Uterus (tissue), 4 donors: ENCODE data around the gene TMEM87B. TPM values are rescaled to one million over a fixed set of nuclear protein-coding genes. Genes with fewer than 3 reads are reported as not detected.

ENCODE experiments used
- DNase-seq, 2 donors: peaks; one replicate each; pipeline ENCODE4 v3.0.0-alpha.2; 2019 to 2020
- H3K27ac ChIP-seq, 2 donors: fragments of 200-600 bp; sonication (generic); 1 replicate in 1 of 2; 2 replicates in 1 of 2; pipeline ENCODE4 v1.5.1; 2016 to 2018
- H3K27me3 ChIP-seq, 2 donors: fragments of 200-600 bp; sonication (generic); one replicate each; pipeline ENCODE4 v1.5.1; 2018 to 2019; ENCODE audit warnings: control low read depth in 1 of 2
- H3K36me3 ChIP-seq, 2 donors: fragments of 200-600 bp; sonication (generic); one replicate each; pipeline ENCODE4 v1.5.1; 2019; ENCODE audit warnings: control low read depth in 1 of 2
- H3K4me1 ChIP-seq, 2 donors: fragments of 200-600 bp; sonication (generic); one replicate each; pipeline ENCODE4 v1.5.1; 2018 to 2019; ENCODE audit warnings: control low read depth in 1 of 2
- H3K4me3 ChIP-seq, 2 donors: fragments of 200-600 bp; sonication (generic); 1 replicate in 1 of 2; 2 replicates in 1 of 2; pipeline ENCODE4 v1.5.1; 2018 to 2019; ENCODE audit warnings: mild to moderate bottlenecking in 1 of 2
- H3K9me3 ChIP-seq, 2 donors: fragments of 200-600 bp; sonication (generic); one replicate each; pipeline ENCODE4 v1.5.1; 2019; ENCODE audit warnings: control low read depth in 1 of 2
- POLR2A ChIP-seq, 2 donors: fragments of 450-650 bp; IDR thresholded peaks; one replicate each; pipeline ENCODE4 v1.6.1; 2016; ENCODE audit warnings: antibody characterized with exemption in 2 of 2, mild to moderate bottlenecking in 1 of 2, moderate library complexity in 1 of 2
- intact Hi-C: fragments of 100-400 bp; cut with DNase I; formaldehyde crosslinking; loops from one replicate; pipeline ENCODE4 v1.15.1; 2023; ENCODE audit warnings: low total_unique reads
- total RNA-seq, 4 donors: library from RNA; depleted of rRNA in 3 of 4; stranded (reverse); fragments of >200 nt in 3 of 4; gene quantifications; one replicate each; pipeline versions ENCODE4 v1.1.0 to v1.2.4, GENCODE V29; 2014 to 2023
- TF ChIP-seq, protein P1 (sequence below), 4 experiments: fragments of 200-600 bp in 2 of 4; fragments of 450-650 bp in 2 of 4; sonication (generic) in 2 of 4; IDR thresholded peaks; one replicate each; pipeline ENCODE4 v1.5.1; 2016 to 2019; ENCODE audit warnings: antibody characterized with exemption in 4 of 4, mild to moderate bottlenecking in 2 of 4, moderate library complexity in 1 of 4
- donor health status: DM: yes; HTN: yes; CAD: no.

TMEM87B gene
- total RNA-seq, 4 donors from 2014 or later, result 6.7 to 51.6 (median 27.0) TPM

DNA sequence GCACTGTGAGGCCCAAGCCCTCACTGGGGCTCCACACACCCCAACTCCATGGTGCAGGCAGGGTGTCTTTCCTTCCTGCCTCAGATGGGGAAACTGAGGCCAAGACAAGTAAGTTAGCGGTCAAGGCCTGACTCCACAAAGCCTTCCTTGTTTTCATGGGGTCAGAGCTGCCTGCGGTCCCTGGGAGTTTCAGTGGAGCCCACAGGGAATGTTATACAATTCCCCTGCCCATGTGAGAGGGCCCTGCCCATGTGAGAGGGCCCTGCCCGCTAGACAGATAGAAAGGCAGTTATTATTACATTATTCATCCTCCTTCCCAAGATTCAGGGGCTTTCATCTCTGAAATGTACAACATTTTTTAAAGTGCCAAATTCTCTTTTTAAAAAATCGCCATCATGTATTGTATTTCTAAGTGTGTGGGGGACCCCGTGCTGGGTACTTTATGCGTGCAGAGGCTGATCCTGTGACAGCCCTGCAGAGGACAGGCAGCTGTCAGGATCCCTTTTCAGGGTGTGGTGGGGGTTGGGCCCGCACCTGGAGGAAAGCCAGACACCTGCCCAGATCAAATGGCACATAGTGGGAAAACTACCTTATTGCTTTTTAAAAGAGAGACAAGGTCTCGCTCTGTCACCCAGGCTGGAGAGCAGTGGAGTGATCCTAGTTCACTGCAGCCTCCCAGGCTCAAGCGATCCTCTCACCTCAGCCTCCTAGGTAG lies 106.5 kb downstream of the TMEM87B start:
- Histone ChIP-seq H3K27me3 (no peaks in the 10 kb centered on the region), H3K9me3 (no peaks in the 10 kb centered on the region), H3K27ac (no peak overlapping the region), H3K36me3 (no peaks in the 10 kb centered on the region), H3K4me1 (no peaks in the 10 kb centered on the region), H3K4me3 (no peak overlapping the region)
- no peak for DNase-seq
- intact Hi-C loops, result no loop called here
- TF ChIP-seq, protein P1, sequence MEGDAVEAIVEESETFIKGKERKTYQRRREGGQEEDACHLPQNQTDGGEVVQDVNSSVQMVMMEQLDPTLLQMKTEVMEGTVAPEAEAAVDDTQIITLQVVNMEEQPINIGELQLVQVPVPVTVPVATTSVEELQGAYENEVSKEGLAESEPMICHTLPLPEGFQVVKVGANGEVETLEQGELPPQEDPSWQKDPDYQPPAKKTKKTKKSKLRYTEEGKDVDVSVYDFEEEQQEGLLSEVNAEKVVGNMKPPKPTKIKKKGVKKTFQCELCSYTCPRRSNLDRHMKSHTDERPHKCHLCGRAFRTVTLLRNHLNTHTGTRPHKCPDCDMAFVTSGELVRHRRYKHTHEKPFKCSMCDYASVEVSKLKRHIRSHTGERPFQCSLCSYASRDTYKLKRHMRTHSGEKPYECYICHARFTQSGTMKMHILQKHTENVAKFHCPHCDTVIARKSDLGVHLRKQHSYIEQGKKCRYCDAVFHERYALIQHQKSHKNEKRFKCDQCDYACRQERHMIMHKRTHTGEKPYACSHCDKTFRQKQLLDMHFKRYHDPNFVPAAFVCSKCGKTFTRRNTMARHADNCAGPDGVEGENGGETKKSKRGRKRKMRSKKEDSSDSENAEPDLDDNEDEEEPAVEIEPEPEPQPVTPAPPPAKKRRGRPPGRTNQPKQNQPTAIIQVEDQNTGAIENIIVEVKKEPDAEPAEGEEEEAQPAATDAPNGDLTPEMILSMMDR (IDR thresholded peaks at IDR 0.05), result no peak
- no peak for TF ChIP-seq POLR2A (IDR thresholded peaks at IDR 0.05)

DNA sequence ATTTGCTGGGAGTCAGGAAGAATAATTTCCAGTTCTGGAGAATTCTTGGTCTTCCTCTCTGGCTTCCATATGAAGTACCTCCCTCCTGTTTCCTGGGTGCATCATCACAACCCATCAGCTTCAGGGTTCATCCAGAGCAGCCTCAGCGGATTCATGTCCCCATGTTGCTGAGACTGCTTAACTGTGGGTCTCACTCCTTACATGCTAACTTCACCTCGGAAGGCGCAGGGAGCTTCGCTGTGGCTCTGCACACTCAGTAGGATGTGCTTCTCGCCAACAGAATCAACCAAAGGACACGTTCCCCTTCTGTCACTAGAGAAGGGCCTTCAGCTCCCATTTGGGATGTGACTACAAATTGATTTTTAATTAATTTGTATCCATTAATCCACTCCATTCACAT lies 107.3 kb downstream of the TMEM87B start:
- H3K36me3 ChIP-seq, result no peaks in the 10 kb centered on the region
- no peak overlapping the region for H3K27ac ChIP-seq
- no peaks in the 10 kb centered on the region for H3K9me3 ChIP-seq
- H3K4me3 ChIP-seq, result no peak overlapping the region
- no peaks in the 10 kb centered on the region for H3K4me1 ChIP-seq
- TF ChIP-seq, protein P1 (IDR thresholded peaks at IDR 0.05), result no peak
- TF ChIP-seq POLR2A (IDR thresholded peaks at IDR 0.05), result no peak
- no peak for DNase-seq
- H3K27me3 ChIP-seq, result no peaks in the 10 kb centered on the region
- intact Hi-C loops, result no loop called here

DNA sequence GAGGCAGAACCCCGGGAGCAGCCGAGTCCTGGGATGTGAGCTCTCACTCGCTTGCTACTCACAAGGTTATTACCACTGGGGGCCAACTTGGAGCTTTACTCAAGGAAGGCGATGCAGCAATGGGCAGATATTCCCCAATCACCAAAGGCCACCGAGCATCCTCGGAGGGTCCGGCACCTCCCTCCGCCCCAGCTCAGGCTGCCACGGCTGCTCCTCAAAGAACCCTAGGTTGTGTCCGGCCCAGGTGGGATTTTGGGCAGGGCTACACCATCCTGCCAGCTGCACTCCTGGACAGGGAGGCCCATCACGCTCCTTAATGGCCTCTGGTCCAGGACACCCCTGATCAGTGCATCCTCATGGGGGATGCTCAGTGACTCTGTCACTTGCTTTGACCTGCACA lies 107.9 kb downstream of the TMEM87B start:
- no peak for DNase-seq
- TF ChIP-seq, protein P1 (IDR thresholded peaks at IDR 0.05), result no peak
- TF ChIP-seq POLR2A (IDR thresholded peaks at IDR 0.05), result no peak
- Histone ChIP-seq H3K4me3 (no peak overlapping the region), H3K27me3 (no peaks in the 10 kb centered on the region), H3K4me1 (no peaks in the 10 kb centered on the region), H3K9me3 (no peaks in the 10 kb centered on the region), H3K36me3 (no peaks in the 10 kb centered on the region), H3K27ac (no peak overlapping the region)
- intact Hi-C loops, result no loop called here

DNA sequence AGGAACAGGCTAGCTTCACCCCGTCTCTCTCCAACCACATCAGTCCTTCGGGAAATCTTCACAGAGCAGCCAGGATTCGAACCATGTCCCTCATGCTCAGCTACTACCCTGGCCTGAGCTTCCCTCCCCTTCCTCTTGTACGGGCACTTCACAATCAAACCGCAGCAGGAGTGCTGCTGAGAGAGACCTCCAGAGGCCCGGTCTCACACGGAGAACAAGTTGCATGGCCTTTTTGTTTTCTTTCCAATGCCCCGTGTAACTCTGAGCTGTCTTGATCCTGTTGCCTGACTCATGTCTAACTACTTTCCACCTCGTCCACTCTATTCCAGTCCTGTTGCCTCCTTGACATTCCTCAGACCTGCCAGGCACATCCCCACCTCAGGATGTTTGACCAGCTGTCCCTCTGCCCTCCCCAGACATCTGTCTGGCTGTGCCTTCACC lies 108.5 kb downstream of the TMEM87B start:
- intact Hi-C loops, result no loop called here
- DNase-seq, result no peak
- H3K4me1 ChIP-seq, result no peaks in the 10 kb centered on the region
- TF ChIP-seq POLR2A (IDR thresholded peaks at IDR 0.05), result no peak
- TF ChIP-seq, protein P1 (IDR thresholded peaks at IDR 0.05), result no peak
- H3K4me3 ChIP-seq, result no peak overlapping the region
- H3K27ac ChIP-seq, result no peak overlapping the region
- no peaks in the 10 kb centered on the region for H3K27me3 ChIP-seq
- H3K36me3 ChIP-seq, result no peaks in the 10 kb centered on the region
- no peaks in the 10 kb centered on the region for H3K9me3 ChIP-seq

DNA sequence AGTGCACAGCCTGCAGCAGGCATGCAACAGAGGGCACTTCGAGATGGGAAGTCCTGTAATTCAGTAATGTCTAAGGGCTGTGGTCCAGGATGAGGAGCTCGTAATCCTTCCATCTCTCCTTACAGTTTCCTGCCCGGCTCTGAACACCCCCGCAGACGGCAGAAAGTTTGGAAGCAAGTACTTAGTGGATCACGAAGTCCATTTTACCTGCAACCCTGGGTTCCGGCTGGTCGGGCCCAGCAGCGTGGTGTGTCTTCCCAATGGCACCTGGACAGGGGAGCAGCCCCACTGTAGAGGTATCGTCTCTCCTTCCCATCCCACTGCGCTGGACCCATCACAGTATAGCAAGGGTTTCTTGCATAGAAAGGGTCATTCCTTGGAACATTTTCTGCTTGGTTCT lies 109.8 kb downstream of the TMEM87B start:
- Histone ChIP-seq H3K9me3 (no peaks in the 10 kb centered on the region), H3K4me3 (no peak overlapping the region), H3K27ac (no peak overlapping the region), H3K4me1 (no peaks in the 10 kb centered on the region), H3K36me3 (no peaks in the 10 kb centered on the region), H3K27me3 (no peaks in the 10 kb centered on the region)
- no peak for TF ChIP-seq POLR2A (IDR thresholded peaks at IDR 0.05)
- TF ChIP-seq, protein P1 (IDR thresholded peaks at IDR 0.05), result no peak
- no peak for DNase-seq
- intact Hi-C loops, result no loop called here
